ENCODE measurements around the gene GOLGA7B. TPM values are rescaled to one million over a fixed set of nuclear protein-coding genes. Genes with fewer than 3 reads are reported as not detected.

Gene GOLGA7B
- total RNA-seq, 1 donor from 2014 or later: 0.37 TPM

DNA sequence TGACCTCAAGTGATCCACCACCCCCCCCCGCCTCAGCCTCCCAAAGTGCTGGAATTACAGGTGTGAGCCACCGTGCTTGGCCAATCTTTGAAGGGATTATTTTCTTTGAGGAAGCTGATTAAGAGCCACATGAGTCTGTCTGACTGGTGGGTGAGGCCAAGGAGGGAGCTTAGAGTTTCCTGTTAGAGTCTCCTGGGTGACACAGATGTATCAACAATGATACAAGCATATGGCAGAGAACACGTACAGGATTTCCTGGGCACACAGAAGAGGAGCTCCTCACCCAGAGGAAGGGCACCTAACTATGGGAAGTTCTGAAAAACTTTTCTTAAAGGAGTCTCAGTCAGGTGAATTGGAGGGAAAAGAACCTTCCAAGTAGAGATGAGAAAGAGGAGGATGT is 69.4 kb downstream of the GOLGA7B start:
- intact Hi-C loops (cut with micrococcal nuclease): no loop called here
- H3K4me3 Mint-ChIP-seq: no peak overlapping the region
- H3K27ac Mint-ChIP-seq: no peak overlapping the region
- H3K9me3 Mint-ChIP-seq: no peaks in the 10 kb centered on the region
- DNase-seq: no peak
- no peaks in the 10 kb centered on the region for H3K36me3 Mint-ChIP-seq (ENCODE audit: low read depth)
- peaks cover 9% of the 10 kb centered on the region for H3K27me3 Mint-ChIP-seq
- no peaks in the 10 kb centered on the region for H3K4me1 Mint-ChIP-seq

DNA sequence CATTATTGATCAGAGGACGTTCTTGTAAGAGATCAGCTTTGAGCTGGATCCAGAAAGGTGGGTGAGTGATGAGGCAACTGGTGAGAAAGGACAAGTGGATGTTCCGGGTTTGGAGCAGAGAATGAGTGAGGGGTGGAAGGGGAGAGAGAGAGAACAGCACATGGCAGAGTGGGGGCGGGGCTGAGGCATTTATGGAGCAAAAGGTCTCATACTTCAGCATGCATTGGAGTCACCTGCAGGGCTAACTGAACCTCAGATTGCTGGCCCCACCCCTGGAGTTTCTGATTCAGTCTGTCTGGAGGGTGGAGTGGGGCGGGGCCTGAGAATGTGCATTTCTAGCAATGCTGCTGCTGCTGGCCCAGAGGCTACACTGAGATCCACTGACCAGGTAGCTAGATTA is 71.2 kb downstream of the GOLGA7B start:
- DNase-seq: no peak
- no peak overlapping the region for H3K4me3 Mint-ChIP-seq
- intact Hi-C loops (cut with micrococcal nuclease): loop anchor here (1.0 kb wide), 1 partner anchor 35 kb away; no protein-coding TSS in a partner anchor
- H3K36me3 Mint-ChIP-seq (ENCODE audit: low read depth): no peaks in the 10 kb centered on the region
- H3K27me3 Mint-ChIP-seq: peaks cover 14% of the 10 kb centered on the region
- no peaks in the 10 kb centered on the region for H3K4me1 Mint-ChIP-seq
- H3K27ac Mint-ChIP-seq: no peak overlapping the region
- no peaks in the 10 kb centered on the region for H3K9me3 Mint-ChIP-seq

Other genes starting within 250 kb of the GOLGA7B start
- 2.2 and 2.4 TPM in 2 replicates for gene MORN4, start 216.3 kb upstream of the GOLGA7B start, total RNA-seq
- 17.8 TPM in 2 replicates for gene PI4K2A, start 209.2 kb upstream of the GOLGA7B start, total RNA-seq
- 1.1 and 1.3 TPM in 2 replicates for gene AVPI1, start 162.6 kb upstream of the GOLGA7B start, total RNA-seq
- 4.6 and 5.6 TPM in 2 replicates for gene MARVELD1, start 136.1 kb upstream of the GOLGA7B start, total RNA-seq
- 38.1 and 42.2 TPM in 2 replicates for gene ZFYVE27, start 112.7 kb upstream of the GOLGA7B start, total RNA-seq
- gene SFRP5, start 77.8 kb upstream of the GOLGA7B start, total RNA-seq: not detected in 2 replicates
- not detected in 2 replicates for gene CRTAC1, start 180.8 kb downstream of the GOLGA7B start, total RNA-seq